ENCODE data around the gene ZNF155.
"Not testable (repeated sequence)": the region's sequence is repeated elsewhere in the genome, so short reads cannot be mapped to it uniquely, and the experiment has no call there.

DNA sequence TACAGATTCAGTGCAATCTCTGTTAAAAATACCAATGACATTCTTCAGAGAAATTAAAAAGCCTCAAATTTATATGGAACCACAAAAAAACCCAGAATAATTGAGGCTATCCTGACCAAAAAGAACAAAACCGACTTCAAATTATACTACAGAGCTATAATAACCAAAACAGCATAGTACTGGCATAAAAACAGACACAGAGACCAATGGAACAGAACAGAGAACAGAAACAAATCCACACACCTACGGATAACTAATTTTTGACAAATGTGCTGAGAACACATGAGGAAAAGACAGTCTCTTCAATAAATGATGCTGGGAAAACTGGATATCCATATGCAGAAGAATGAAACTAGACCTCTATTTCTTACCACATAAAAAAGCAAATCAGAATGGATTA is 34.2 kb upstream of the ZNF155 start:
- not testable (repeated sequence) for TF ChIP-seq EZH2, EZH2phosphoT487 (IDR thresholded peaks at IDR 0.05)
- TF ChIP-seq, protein P1, sequence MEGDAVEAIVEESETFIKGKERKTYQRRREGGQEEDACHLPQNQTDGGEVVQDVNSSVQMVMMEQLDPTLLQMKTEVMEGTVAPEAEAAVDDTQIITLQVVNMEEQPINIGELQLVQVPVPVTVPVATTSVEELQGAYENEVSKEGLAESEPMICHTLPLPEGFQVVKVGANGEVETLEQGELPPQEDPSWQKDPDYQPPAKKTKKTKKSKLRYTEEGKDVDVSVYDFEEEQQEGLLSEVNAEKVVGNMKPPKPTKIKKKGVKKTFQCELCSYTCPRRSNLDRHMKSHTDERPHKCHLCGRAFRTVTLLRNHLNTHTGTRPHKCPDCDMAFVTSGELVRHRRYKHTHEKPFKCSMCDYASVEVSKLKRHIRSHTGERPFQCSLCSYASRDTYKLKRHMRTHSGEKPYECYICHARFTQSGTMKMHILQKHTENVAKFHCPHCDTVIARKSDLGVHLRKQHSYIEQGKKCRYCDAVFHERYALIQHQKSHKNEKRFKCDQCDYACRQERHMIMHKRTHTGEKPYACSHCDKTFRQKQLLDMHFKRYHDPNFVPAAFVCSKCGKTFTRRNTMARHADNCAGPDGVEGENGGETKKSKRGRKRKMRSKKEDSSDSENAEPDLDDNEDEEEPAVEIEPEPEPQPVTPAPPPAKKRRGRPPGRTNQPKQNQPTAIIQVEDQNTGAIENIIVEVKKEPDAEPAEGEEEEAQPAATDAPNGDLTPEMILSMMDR (IDR thresholded peaks at IDR 0.05) = not testable (repeated sequence)

Measured in neural progenitor cell (in vitro differentiated cells).